SK-N-SH (cell line): ENCODE data around the gene ARHGEF28. TPM values are rescaled to one million over a fixed set of nuclear protein-coding genes. Genes with fewer than 3 reads are reported as not detected.

ENCODE experiments used
- CTCF ChIA-PET: fragments of 300-600, 350-600 bp; formaldehyde crosslinking; extraction: SDS; loops from one replicate; lab custom pipeline; 2021; lab: Yijun Ruan, JAX
- POLR2A ChIA-PET: fragments of 350-600 bp; sonication (Branson Sonifier 250); formaldehyde crosslinking; extraction: SDS; loops from one replicate; lab custom pipeline; 2020; ENCODE audit warnings: antibody characterized with exemption, inconsistent platforms; lab: Yijun Ruan, JAX
- DNase-seq: peaks from one replicate; pipeline ENCODE4 v3.0.0; 2012
- H2AFZ ChIP-seq: fragments of 200-600 bp; sonication (generic); 2 replicates; pipeline ENCODE4 v1.8.1; 2016; ENCODE audit warnings: antibody characterized with exemption, mild to moderate bottlenecking, low read depth
- H3F3A ChIP-seq: fragments of 200-600 bp; sonication (generic); replicated peaks from 2 replicates; pipeline ENCODE3; 2016; ENCODE audit warnings: antibody characterized with exemption, mild to moderate bottlenecking; ENCODE audit not compliant: insufficient read depth
- H3K27ac ChIP-seq, 2 experiments: fragments of 200-500 bp in 1 of 2; fragments of 200-600 bp in 1 of 2; sonication (Bioruptor generic) in 1 of 2; sonication (generic), shearing (Covaris generic) in 1 of 2; 2 replicates each; pipeline versions ENCODE4 v1.5.1 to v1.6.1; 2014 to 2016; ENCODE audit warnings: low read depth in 2 of 2, inconsistent platforms in 1 of 2, low read length in 1 of 2, mild to moderate bottlenecking in 1 of 2, mixed read lengths in 1 of 2
- H3K27me3 ChIP-seq: fragments of 200-600 bp; sonication (generic), shearing (Covaris generic); 2 replicates; pipeline ENCODE4 v1.6.1; 2016; ENCODE audit warnings: mixed run types; ENCODE audit not compliant: insufficient read depth
- H3K36me3 ChIP-seq, 2 experiments: fragments of 200-500 bp in 1 of 2; fragments of 200-600 bp in 1 of 2; sonication (Bioruptor generic) in 1 of 2; sonication (generic) in 1 of 2; replicated peaks in 1 of 2; 2 replicates each; pipeline versions ENCODE3 to v1.5.1; 2014 to 2016; ENCODE audit warnings: low read length in 1 of 2, mild to moderate bottlenecking in 1 of 2; ENCODE audit not compliant: insufficient read depth in 2 of 2, control insufficient read depth in 1 of 2
- H3K4me1 ChIP-seq, 2 experiments: fragments of 200-500 bp in 1 of 2; fragments of 200-600 bp in 1 of 2; sonication (Bioruptor generic) in 1 of 2; sonication (generic), shearing (Covaris generic) in 1 of 2; 2 replicates each; pipeline versions ENCODE4 v1.5.1 to v1.6.1; 2014 to 2016; ENCODE audit warnings: low read depth in 1 of 2, low read length in 1 of 2, mixed run types in 1 of 2; ENCODE audit not compliant: insufficient read depth in 2 of 2, control insufficient read depth in 1 of 2
- H3K4me2 ChIP-seq: fragments of 200-600 bp; sonication (generic), shearing (Covaris generic); 2 replicates; pipeline ENCODE4 v1.6.1; 2017; ENCODE audit warnings: mixed run types
- H3K4me3 ChIP-seq, 2 experiments: fragments of 200-500 bp in 1 of 2; fragments of 200-600 bp in 1 of 2; sonication (Bioruptor generic) in 1 of 2; sonication (generic), shearing (Covaris generic) in 1 of 2; 2 replicates each; pipeline versions ENCODE4 v1.5.1 to v1.8.1; 2014 to 2016; ENCODE audit warnings: low read depth in 2 of 2, inconsistent platforms in 1 of 2, low read length in 1 of 2, mild to moderate bottlenecking in 1 of 2, mixed read lengths in 1 of 2, moderate library complexity in 1 of 2
- H3K79me2 ChIP-seq: fragments of 200-600 bp; sonication (generic); 2 replicates; pipeline ENCODE4 v1.8.1; 2017; ENCODE audit warnings: mild to moderate bottlenecking; ENCODE audit not compliant: insufficient read depth
- H3K9ac ChIP-seq: fragments of 200-600 bp; sonication (generic); 2 replicates; pipeline ENCODE4 v1.6.1; 2017; ENCODE audit warnings: mixed run types
- H3K9me2 ChIP-seq: fragments of 200-600 bp; sonication (generic); 2 replicates; pipeline ENCODE4 v1.6.1; 2017; ENCODE audit warnings: mixed run types
- H3K9me3 ChIP-seq: fragments of 200-600 bp; sonication (generic); 2 replicates; pipeline ENCODE4 v1.6.1; 2017; ENCODE audit warnings: mixed run types, mild to moderate bottlenecking, moderate library complexity
- H4K20me1 ChIP-seq: fragments of 200-600 bp; sonication (generic); 2 replicates; pipeline ENCODE4 v1.6.1; 2017; ENCODE audit warnings: mild to moderate bottlenecking, mixed run types; ENCODE audit not compliant: insufficient read depth
- CHD2 ChIP-seq: fragments of 150-350 bp; IDR thresholded peaks from 2 replicates; pipeline ENCODE4 v1.6.1; 2018; ENCODE audit warnings: low read length; ENCODE audit not compliant: partially characterized antibody
- CTCF ChIP-seq: fragments of 200-600 bp; sonication (generic); IDR thresholded peaks from 2 replicates; pipeline ENCODE4 v1.6.1; 2017; ENCODE audit warnings: antibody characterized with exemption, mild to moderate bottlenecking, moderate library complexity
- ELF1 ChIP-seq: IDR thresholded peaks from 2 replicates; pipeline ENCODE4 v1.4.0; 2012
- EZH2phosphoT487 ChIP-seq: fragments of 200-600 bp; sonication (generic); IDR thresholded peaks from 2 replicates; pipeline ENCODE4 v1.6.1; 2017; ENCODE audit warnings: low read depth, mixed run types, mild to moderate bottlenecking, antibody characterized with exemption, moderate library complexity, borderline replicate concordance
- FOXJ3 ChIP-seq: sonication (generic); formaldehyde crosslinking; IDR thresholded peaks from 2 replicates; pipeline ENCODE4 v1.5.1; 2020; ENCODE audit warnings: mild to moderate bottlenecking, missing genetic modification reagents
- GATA2 ChIP-seq: sonication (generic); formaldehyde crosslinking; IDR thresholded peaks from 2 replicates; pipeline ENCODE4 v1.5.0; 2020; ENCODE audit warnings: mild to moderate bottlenecking, missing genetic modification reagents
- IRF3 ChIP-seq: fragments of 150-350 bp; IDR thresholded peaks from 2 replicates; pipeline ENCODE4 v1.6.1; 2016; ENCODE audit warnings: mild to moderate bottlenecking, low read depth, low read length
- MAX ChIP-seq: IDR thresholded peaks from 2 replicates; pipeline ENCODE4 v1.4.0; 2012; ENCODE audit warnings: low read depth
- MEF2A ChIP-seq: IDR thresholded peaks from 2 replicates; pipeline ENCODE4 v1.4.0; 2012; ENCODE audit warnings: low read depth, borderline replicate concordance
- PBX3 ChIP-seq: IDR thresholded peaks from 2 replicates; pipeline ENCODE4; 2012
- POLR2AphosphoS5 ChIP-seq: IDR thresholded peaks from 2 replicates; pipeline ENCODE4 v1.6.1; 2012; ENCODE audit warnings: low read depth, low read length
- RCOR1 ChIP-seq: fragments of 150-350 bp; IDR thresholded peaks from 2 replicates; pipeline ENCODE4 v1.6.1; 2017; ENCODE audit warnings: antibody characterized with exemption, low read length
- RFX5 ChIP-seq: IDR thresholded peaks from 2 replicates; pipeline ENCODE4 v1.6.1; 2012; ENCODE audit warnings: mild to moderate bottlenecking, improper control_type of control experiment, low read length
- SIN3A ChIP-seq: IDR thresholded peaks from 2 replicates; pipeline ENCODE4 v1.6.1; 2012; ENCODE audit warnings: low read depth, mild to moderate bottlenecking, low read length, moderate library complexity, borderline replicate concordance
- SMC3 ChIP-seq: IDR thresholded peaks from 2 replicates; pipeline ENCODE4 v1.6.1; 2012; ENCODE audit warnings: low read depth, low read length, improper control_type of control experiment
- TAF1 ChIP-seq: IDR thresholded peaks from 2 replicates; pipeline ENCODE4 v1.6.1; 2012; ENCODE audit warnings: low read depth, mild to moderate bottlenecking, low read length, moderate library complexity, borderline replicate concordance
- TCF12 ChIP-seq: IDR thresholded peaks from 2 replicates; pipeline ENCODE4 v1.4.0; 2012
- TEAD4 ChIP-seq: IDR thresholded peaks from 2 replicates; pipeline ENCODE4 v1.4.0; 2012; ENCODE audit warnings: mild to moderate bottlenecking, borderline replicate concordance; ENCODE audit not compliant: insufficient read depth
- YY1 ChIP-seq: IDR thresholded peaks from 2 replicates; pipeline ENCODE4 v1.4.0; 2012; ENCODE audit warnings: low read depth, mild to moderate bottlenecking
- ZBTB33 ChIP-seq: IDR thresholded peaks from 2 replicates; pipeline ENCODE4 v1.4.0; 2012; ENCODE audit warnings: low read depth, borderline replicate concordance
- WGBS: methylation state at CpG from one replicate; pipeline ENCODE4 v1.1.6; 2017; ENCODE audit warnings: low lambda C conversion rate; 5-methylcytosine and 5-hydroxymethylcytosine counted together
- polyA plus RNA-seq, 3 experiments: library from polyadenylated mRNA; depleted of rRNA; stranded (reverse); fragments of >200 nt; gene quantifications; 2 replicates each; pipeline ENCODE4 v1.2.3, GENCODE V29; 2012

ARHGEF28 gene
- polyA plus RNA-seq, 1 of the 3 experiments (the other 2 are of a cell fraction), result 4.2 TPM

GRCh38 chr5:73838901-73839300 lies 212.9 kb downstream of the ARHGEF28 start:
- WGBS, result 84% methylated on average over 1 of the region's 1 CpG
- no peak for TF ChIP-seq MAX
- TF ChIP-seq SIN3A, result no peak
- TF ChIP-seq ELF1, result no peak
- TF ChIP-seq EZH2phosphoT487, result no peak
- TF ChIP-seq RFX5, result no peak
- TF ChIP-seq CTCF, result no peak
- no peak for TF ChIP-seq GATA2
- no peak for TF ChIP-seq ZBTB33
- no peak for TF ChIP-seq TAF1
- no peak overlapping the region for H3K27ac ChIP-seq
- ChIA-PET POLR2A (no interaction called here), CTCF (no interaction called here)
- H2AFZ ChIP-seq, result no peak overlapping the region
- no peaks in the 10 kb centered on the region for H4K20me1 ChIP-seq
- H3K36me3 ChIP-seq, result peaks cover 0 to 9% of the 10 kb centered on the region in 2 experiments
- no peak overlapping the region for H3K4me2 ChIP-seq
- no peaks in the 10 kb centered on the region for H3K9me3 ChIP-seq
- H3K79me2 ChIP-seq, result no peaks in the 10 kb centered on the region
- DNase-seq, result no peak
- H3F3A ChIP-seq, result no peaks in the 10 kb centered on the region
- no peaks in the 10 kb centered on the region for H3K27me3 ChIP-seq
- H3K4me1 ChIP-seq, result peaks cover 0 to 3% of the 10 kb centered on the region in 2 experiments; a peak in 1 of 4 replicates
- no peaks in the 10 kb centered on the region for H3K9me2 ChIP-seq
- H3K9ac ChIP-seq, result no peak overlapping the region
- no peak overlapping the region for H3K4me3 ChIP-seq

- no peaks in the 10 kb centered on the region for H3K9me2 ChIP-seq
- no peaks in the 10 kb centered on the region for H4K20me1 ChIP-seq
- no peak overlapping the region for H3K4me3 ChIP-seq
- H3K36me3 ChIP-seq, result peaks cover 0 to 12% of the 10 kb centered on the region in 2 experiments
- no peak overlapping the region for H3K27ac ChIP-seq
- ChIA-PET POLR2A (no interaction called here), CTCF (no interaction called here)
- DNase-seq, result no peak
- no peaks in the 10 kb centered on the region for H3K27me3 ChIP-seq
- H3K9me3 ChIP-seq, result no peaks in the 10 kb centered on the region
- no peaks in the 10 kb centered on the region for H3K79me2 ChIP-seq
- H3F3A ChIP-seq, result no peaks in the 10 kb centered on the region
- no peak overlapping the region for H3K4me2 ChIP-seq
- H3K4me1 ChIP-seq, result peaks cover 0 to 3% of the 10 kb centered on the region in 2 experiments; a peak in 1 of 4 replicates
- no peak overlapping the region for H2AFZ ChIP-seq
- no peak overlapping the region for H3K9ac ChIP-seq
- no peak for TF ChIP-seq CTCF
- TF ChIP-seq MEF2A, result no peak
- TF ChIP-seq EZH2phosphoT487, result no peak
- no peak for TF ChIP-seq IRF3
- TF ChIP-seq GATA2, result no peak
- TF ChIP-seq TCF12, result no peak
- no peak for TF ChIP-seq SMC3
- TF ChIP-seq CHD2, result no peak
- no peak for TF ChIP-seq FOXJ3
- TF ChIP-seq RCOR1, result no peak
- no peak for TF ChIP-seq YY1
- TF ChIP-seq TEAD4, result no peak
- TF ChIP-seq PBX3, result no peak
- no peak for TF ChIP-seq POLR2AphosphoS5
Measured at GRCh38 chr5:73841641-73842040, 215.6 kb downstream of the ARHGEF28 start.
